Prostate gland (tissue), 2 donors: ENCODE data around the gene MYO1B.

Experiments
- POLR2A ChIP-seq: fragments of 450-650 bp; IDR thresholded peaks from one replicate; pipeline ENCODE4 v1.6.1; 2016; ENCODE audit warnings: antibody characterized with exemption, mild to moderate bottlenecking
- TF ChIP-seq, protein P1 (sequence below), 4 experiments: fragments of 200-600 bp in 2 of 4; fragments of 450-650 bp in 2 of 4; sonication (generic) in 2 of 4; IDR thresholded peaks; 1 replicate in 3 of 4; 2 replicates in 1 of 4; pipeline ENCODE4 v1.5.1; 2016 to 2019; ENCODE audit warnings: antibody characterized with exemption in 4 of 4, mild to moderate bottlenecking in 2 of 4, moderate library complexity in 2 of 4

DNA sequence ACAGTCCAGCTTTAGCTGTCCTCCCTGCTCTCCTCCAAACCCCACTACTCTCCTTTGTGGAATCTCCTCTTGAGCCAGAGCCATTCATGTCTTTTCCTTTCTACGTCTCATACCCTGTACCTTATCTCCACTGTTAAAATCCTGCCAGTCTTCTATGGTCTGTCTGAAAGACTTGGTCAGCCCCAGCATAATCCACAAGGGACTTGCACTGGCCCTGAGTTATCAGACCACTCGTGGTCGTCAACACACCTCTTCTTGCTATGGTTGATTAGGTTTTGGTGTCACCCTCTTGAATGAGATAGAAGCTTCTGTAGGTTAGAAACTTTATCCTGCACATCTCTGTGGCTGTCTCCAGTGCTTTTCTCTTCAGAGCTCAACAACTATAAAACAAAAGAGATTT is 56.8 kb downstream of the MYO1B start:
- TF ChIP-seq, protein P1, sequence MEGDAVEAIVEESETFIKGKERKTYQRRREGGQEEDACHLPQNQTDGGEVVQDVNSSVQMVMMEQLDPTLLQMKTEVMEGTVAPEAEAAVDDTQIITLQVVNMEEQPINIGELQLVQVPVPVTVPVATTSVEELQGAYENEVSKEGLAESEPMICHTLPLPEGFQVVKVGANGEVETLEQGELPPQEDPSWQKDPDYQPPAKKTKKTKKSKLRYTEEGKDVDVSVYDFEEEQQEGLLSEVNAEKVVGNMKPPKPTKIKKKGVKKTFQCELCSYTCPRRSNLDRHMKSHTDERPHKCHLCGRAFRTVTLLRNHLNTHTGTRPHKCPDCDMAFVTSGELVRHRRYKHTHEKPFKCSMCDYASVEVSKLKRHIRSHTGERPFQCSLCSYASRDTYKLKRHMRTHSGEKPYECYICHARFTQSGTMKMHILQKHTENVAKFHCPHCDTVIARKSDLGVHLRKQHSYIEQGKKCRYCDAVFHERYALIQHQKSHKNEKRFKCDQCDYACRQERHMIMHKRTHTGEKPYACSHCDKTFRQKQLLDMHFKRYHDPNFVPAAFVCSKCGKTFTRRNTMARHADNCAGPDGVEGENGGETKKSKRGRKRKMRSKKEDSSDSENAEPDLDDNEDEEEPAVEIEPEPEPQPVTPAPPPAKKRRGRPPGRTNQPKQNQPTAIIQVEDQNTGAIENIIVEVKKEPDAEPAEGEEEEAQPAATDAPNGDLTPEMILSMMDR (IDR thresholded peaks at IDR 0.05), result no peak
- no peak for TF ChIP-seq POLR2A
